GM21515 (cell line): ENCODE results near the gene TRANK1.
"Not testable (repeated sequence)": the region's sequence is repeated elsewhere in the genome, so short reads cannot be mapped to it uniquely, and the experiment has no call there.

Experiments
- ATAC-seq: cut with Tn5 transposase; IDR thresholded peaks from one replicate; pipeline ENCODE4 v1.9.1; 2021; ENCODE audit not compliant: unreplicated experiment

TRANK1 gene

GRCh38 chr3:36957862-36958686, 13.2 kb upstream of the TRANK1 start:
- no peak for ATAC-seq

- ATAC-seq, result no peak
Observed at GRCh38 chr3:36957063-36957462, 12.2 kb upstream of the TRANK1 start.

GRCh38 chr3:36956155-36956554, 11.3 kb upstream of the TRANK1 start:
- ATAC-seq, result no peak

GRCh38 chr3:36954452-36955134, 9.7 kb upstream of the TRANK1 start:
- ATAC-seq, result no peak

- not testable (repeated sequence) for ATAC-seq
Observed at GRCh38 chr3:36947814-36948213, 3.0 kb upstream of the TRANK1 start.

- no peak for ATAC-seq
Observed at GRCh38 chr3:36945333-36945980, 603 bp upstream of the TRANK1 start.

GRCh38 chr3:36944012-36944640, 728 bp downstream of the TRANK1 start:
- peak; percentile 50 for ATAC-seq

- ATAC-seq, result no peak
Observed at GRCh38 chr3:36943601-36944000, 1.3 kb downstream of the TRANK1 start.

GRCh38 chr3:36942638-36943248, 2.1 kb downstream of the TRANK1 start:
- no peak for ATAC-seq

- ATAC-seq, result no peak
Observed at GRCh38 chr3:36941658-36942057, 3.2 kb downstream of the TRANK1 start.

GRCh38 chr3:36941162-36941561, 3.7 kb downstream of the TRANK1 start:
- ATAC-seq, result no peak

GRCh38 chr3:36937492-36937891, 7.4 kb downstream of the TRANK1 start:
- ATAC-seq, result no peak

- ATAC-seq, result no peak
Observed at GRCh38 chr3:36933540-36934296, 11.1 kb downstream of the TRANK1 start.

GRCh38 chr3:36931424-36931823, 13.4 kb downstream of the TRANK1 start:
- not testable (repeated sequence) for ATAC-seq

GRCh38 chr3:36928220-36928619, 16.6 kb downstream of the TRANK1 start:
- no peak for ATAC-seq

- ATAC-seq, result no peak
Observed at GRCh38 chr3:36926292-36926897, 18.5 kb downstream of the TRANK1 start.

- no peak for ATAC-seq
Observed at GRCh38 chr3:36924744-36925521, 19.9 kb downstream of the TRANK1 start.

- ATAC-seq, result no peak
Observed at GRCh38 chr3:36923981-36924743, 20.7 kb downstream of the TRANK1 start.
